Karpas-422 (cell line): ENCODE data around the gene AMIGO2. TPM values are rescaled to one million over a fixed set of nuclear protein-coding genes. Genes with fewer than 3 reads are reported as not detected.

Source experiments
- DNase-seq: peaks from one replicate; pipeline ENCODE4 v3.0.0-alpha.2; 2015
- H2AFZ ChIP-seq: fragments of 200-600 bp; sonication (generic); 2 replicates; pipeline ENCODE4 v1.6.1; 2014; ENCODE audit warnings: antibody characterized with exemption, low read length, mixed read lengths
- H3K27ac ChIP-seq: fragments of 200-600 bp; sonication (generic); 2 replicates; pipeline ENCODE4 v1.5.1; 2014; ENCODE audit warnings: mild to moderate bottlenecking, low read length, moderate library complexity
- H3K27me3 ChIP-seq: fragments of 200-600 bp; sonication (generic); 2 replicates; pipeline ENCODE4 v1.6.1; 2014; ENCODE audit warnings: low read length, mixed read lengths
- H3K36me3 ChIP-seq: fragments of 200-600 bp; sonication (generic); 2 replicates; pipeline ENCODE4 v1.6.1; 2014; ENCODE audit warnings: low read length, mixed read lengths; ENCODE audit not compliant: insufficient read depth
- H3K4me1 ChIP-seq: fragments of 200-600 bp; sonication (generic); 2 replicates; pipeline ENCODE4 v1.6.1; 2014; ENCODE audit warnings: mild to moderate bottlenecking, low read length, mixed read lengths
- H3K4me2 ChIP-seq: fragments of 200-600 bp; sonication (generic); 2 replicates; pipeline ENCODE4 v1.6.1; 2014; ENCODE audit warnings: low read length, low read depth, mild to moderate bottlenecking; ENCODE audit not compliant: poor library complexity, severe bottlenecking
- H3K4me3 ChIP-seq: fragments of 200-600 bp; sonication (generic); 2 replicates; pipeline ENCODE4 v1.5.1; 2014; ENCODE audit warnings: mild to moderate bottlenecking, antibody characterized with exemption, low read length, mixed read lengths
- H3K79me2 ChIP-seq: fragments of 200-600 bp; sonication (generic); 2 replicates; pipeline ENCODE4 v1.6.1; 2014; ENCODE audit warnings: mild to moderate bottlenecking, low read length, mixed read lengths
- H3K9ac ChIP-seq: fragments of 200-600 bp; sonication (generic); 2 replicates; pipeline ENCODE4 v1.6.0; 2014; ENCODE audit warnings: low read length
- H3K9me2 ChIP-seq: fragments of 200-600 bp; sonication (generic), shearing (Covaris generic); replicated peaks from 2 replicates; pipeline ENCODE4 v1.6.0; 2014; ENCODE audit warnings: mild to moderate bottlenecking, low read length, moderate library complexity; ENCODE audit not compliant: insufficient read depth
- H3K9me3 ChIP-seq: fragments of 300-700, 200-600 bp; sonication (generic); 2 replicates; pipeline ENCODE4 v1.6.1; 2014; ENCODE audit warnings: low read length, mixed read lengths
- H4K20me1 ChIP-seq: fragments of 200-600 bp; sonication (generic); 2 replicates; pipeline ENCODE4 v1.6.1; 2014; ENCODE audit warnings: mild to moderate bottlenecking, antibody characterized with exemption, low read length, low read depth; ENCODE audit not compliant: insufficient read depth
- total RNA-seq: library from RNA; depleted of rRNA; stranded (reverse); fragments of >200 nt; shearing (Covaris generic); gene quantifications from 2 replicates; pipeline ENCODE4 v1.2.3, GENCODE V29; 2014; ENCODE audit warnings: low replicate concordance

AMIGO2 gene
- total RNA-seq, 1 experiment from 2014 or later, result 1.8 TPM

- Histone ChIP-seq H2AFZ (no peak overlapping the region), H3K4me3 (no peak overlapping the region), H3K9ac (no peak overlapping the region), H3K36me3 (no peaks in the 10 kb centered on the region), H3K4me1 (no peaks in the 10 kb centered on the region), H3K9me3 (no peaks in the 10 kb centered on the region), H3K9me2 (no peaks in the 10 kb centered on the region), H3K79me2 (no peaks in the 10 kb centered on the region), H3K27ac (no peak overlapping the region), H4K20me1 (no peaks in the 10 kb centered on the region), H3K4me2 (no peak overlapping the region), H3K27me3 (no peaks in the 10 kb centered on the region)
- DNase-seq, result no peak
Measured at GRCh38 chr12:47105914-47106674, 26.3 kb upstream of the AMIGO2 start.

GRCh38 chr12:47102845-47103651 lies 23.3 kb upstream of the AMIGO2 start:
- Histone ChIP-seq H3K9me3 (no peaks in the 10 kb centered on the region), H3K79me2 (no peaks in the 10 kb centered on the region), H3K9ac (no peak overlapping the region), H3K27ac (no peak overlapping the region), H3K4me1 (no peaks in the 10 kb centered on the region), H3K27me3 (no peaks in the 10 kb centered on the region), H3K9me2 (no peaks in the 10 kb centered on the region), H4K20me1 (no peaks in the 10 kb centered on the region), H2AFZ (no peak overlapping the region), H3K36me3 (no peaks in the 10 kb centered on the region), H3K4me2 (no peak overlapping the region), H3K4me3 (no peak overlapping the region)
- DNase-seq, result no peak

- H3K27me3 ChIP-seq, result no peaks in the 10 kb centered on the region
- H3K9me2 ChIP-seq, result no peaks in the 10 kb centered on the region
- no peak overlapping the region for H3K4me2 ChIP-seq
- no peaks in the 10 kb centered on the region for H3K79me2 ChIP-seq
- no peaks in the 10 kb centered on the region for H4K20me1 ChIP-seq
- H3K27ac ChIP-seq, result no peak overlapping the region
- no peak overlapping the region for H3K9ac ChIP-seq
- no peaks in the 10 kb centered on the region for H3K36me3 ChIP-seq
- no peaks in the 10 kb centered on the region for H3K9me3 ChIP-seq
- no peak for DNase-seq
- H3K4me1 ChIP-seq, result no peaks in the 10 kb centered on the region
- no peak overlapping the region for H3K4me3 ChIP-seq
- no peak overlapping the region for H2AFZ ChIP-seq
Measured at GRCh38 chr12:47102406-47102805, 22.6 kb upstream of the AMIGO2 start.

- Histone ChIP-seq H3K9me3 (no peaks in the 10 kb centered on the region), H3K79me2 (no peaks in the 10 kb centered on the region), H3K27ac (no peak overlapping the region), H3K27me3 (no peaks in the 10 kb centered on the region), H3K9ac (no peak overlapping the region), H3K4me1 (no peaks in the 10 kb centered on the region), H3K36me3 (no peaks in the 10 kb centered on the region), H4K20me1 (no peaks in the 10 kb centered on the region), H2AFZ (no peak overlapping the region), H3K4me3 (no peak overlapping the region), H3K9me2 (no peaks in the 10 kb centered on the region), H3K4me2 (no peak overlapping the region)
- DNase-seq, result no peak
Measured at GRCh38 chr12:47100160-47100559, 20.4 kb upstream of the AMIGO2 start.

- Histone ChIP-seq H3K79me2 (no peaks in the 10 kb centered on the region), H3K4me3 (no peak overlapping the region), H4K20me1 (no peaks in the 10 kb centered on the region), H3K36me3 (no peaks in the 10 kb centered on the region), H3K4me2 (no peak overlapping the region), H2AFZ (no peak overlapping the region), H3K9me2 (no peaks in the 10 kb centered on the region), H3K27me3 (no peaks in the 10 kb centered on the region), H3K27ac (no peak overlapping the region), H3K9me3 (no peaks in the 10 kb centered on the region), H3K4me1 (no peaks in the 10 kb centered on the region), H3K9ac (no peak overlapping the region)
- no peak for DNase-seq
Measured at GRCh38 chr12:47099610-47100009, 19.9 kb upstream of the AMIGO2 start.

- H3K4me1 ChIP-seq, result no peaks in the 10 kb centered on the region
- H3K79me2 ChIP-seq, result no peaks in the 10 kb centered on the region
- no peaks in the 10 kb centered on the region for H3K36me3 ChIP-seq
- no peaks in the 10 kb centered on the region for H3K9me2 ChIP-seq
- no peak overlapping the region for H3K9ac ChIP-seq
- no peaks in the 10 kb centered on the region for H3K9me3 ChIP-seq
- H3K4me3 ChIP-seq, result no peak overlapping the region
- no peaks in the 10 kb centered on the region for H4K20me1 ChIP-seq
- H3K27me3 ChIP-seq, result no peaks in the 10 kb centered on the region
- no peak overlapping the region for H2AFZ ChIP-seq
- DNase-seq, result no peak
- H3K4me2 ChIP-seq, result no peak overlapping the region
- H3K27ac ChIP-seq, result no peak overlapping the region
Measured at GRCh38 chr12:47098099-47098498, 18.3 kb upstream of the AMIGO2 start.

- no peak overlapping the region for H3K27ac ChIP-seq
- H3K9me2 ChIP-seq, result no peaks in the 10 kb centered on the region
- no peak for DNase-seq
- no peak overlapping the region for H3K9ac ChIP-seq
- H3K4me2 ChIP-seq, result no peak overlapping the region
- no peaks in the 10 kb centered on the region for H3K4me1 ChIP-seq
- no peak overlapping the region for H2AFZ ChIP-seq
- H4K20me1 ChIP-seq, result no peaks in the 10 kb centered on the region
- H3K27me3 ChIP-seq, result no peaks in the 10 kb centered on the region
- H3K4me3 ChIP-seq, result no peak overlapping the region
- no peaks in the 10 kb centered on the region for H3K79me2 ChIP-seq
- H3K36me3 ChIP-seq, result no peaks in the 10 kb centered on the region
- H3K9me3 ChIP-seq, result no peaks in the 10 kb centered on the region
Measured at GRCh38 chr12:47097276-47097896, 17.6 kb upstream of the AMIGO2 start.
